Endothelial cell of umbilical vein (primary cell): ENCODE data around the gene CCRL2. TPM values are rescaled to one million over a fixed set of nuclear protein-coding genes. Genes with fewer than 3 reads are reported as not detected.
"Not testable (repeated sequence)": the region's sequence is repeated elsewhere in the genome, so short reads cannot be mapped to it uniquely, and the experiment has no call there.

ENCODE experiments used
- BruUV-seq: library from RNA; stranded (reverse); fragments of 400-500 nt; replicated peaks from 2 replicates; lab custom pipeline; 2021; lab: Mats Ljungman, UMichigan
- CTCF ChIA-PET: fragments of 300-600, 350-600 bp; sonication (Branson Sonifier 250); formaldehyde crosslinking; loops from one replicate; lab custom pipeline; 2021; ENCODE audit warnings: antibody characterized with exemption, inconsistent platforms; lab: Charles Lee
- POLR2A ChIA-PET: fragments of 300-600, 350-600 bp; sonication (Branson Sonifier 250); formaldehyde crosslinking; loops from one replicate; lab custom pipeline; 2021; ENCODE audit warnings: antibody characterized with exemption, inconsistent platforms; lab: Charles Lee
- DNase-seq: peaks from one replicate; pipeline ENCODE4 v3.0.0-alpha.2; 2011; ENCODE audit warnings: low read depth, low spot score
- FAIRE-seq: peaks from 2 replicates; lab custom pipeline; 2011; peaks lifted over from hg19 to GRCh38; lab: Jason Lieb, UNC
- H2AFZ ChIP-seq: 2 replicates; pipeline ENCODE4 v1.6.0; 2012; ENCODE audit warnings: low read depth, low read length, control low read depth, inconsistent platforms
- H3K27ac ChIP-seq: 2 replicates; pipeline ENCODE4 v1.5.1; 2011; ENCODE audit warnings: low read depth, mild to moderate bottlenecking, control low read depth, low read length, moderate library complexity; ENCODE audit not compliant: insufficient read depth
- H3K27me3 ChIP-seq, 2 experiments: 2 replicates each; pipeline versions ENCODE4 v1.6.0 to v1.6.1; 2011; ENCODE audit warnings: low read length in 2 of 2, mixed read lengths in 1 of 2; ENCODE audit not compliant: control insufficient read depth in 2 of 2, insufficient read depth in 2 of 2
- H3K36me3 ChIP-seq, 2 experiments: 2 replicates in 1 of 2; 3 replicates in 1 of 2; pipeline ENCODE4 v1.5.1; 2011; ENCODE audit warnings: low read length in 2 of 2, mild to moderate bottlenecking in 1 of 2, moderate library complexity in 1 of 2; ENCODE audit not compliant: control insufficient read depth in 2 of 2, insufficient read depth in 2 of 2; ENCODE audit errors: extremely low read depth in 1 of 2
- H3K4me1 ChIP-seq: 3 replicates; pipeline ENCODE4 v1.5.1; 2011; ENCODE audit warnings: mild to moderate bottlenecking, low read length; ENCODE audit not compliant: control insufficient read depth, insufficient read depth; ENCODE audit errors: extremely low read depth
- H3K4me2 ChIP-seq: 2 replicates; pipeline ENCODE4 v1.6.1; 2011; ENCODE audit warnings: low read length, control low read depth, mixed read lengths; ENCODE audit not compliant: insufficient read depth
- H3K4me3 ChIP-seq, 3 experiments: fragments of 200-600 bp in 1 of 3; sonication (generic), shearing (Covaris generic) in 1 of 3; replicated peaks in 1 of 3; 2 replicates each; pipeline ENCODE4 v1.5.1; 2011 to 2016; ENCODE audit warnings: control low read depth in 3 of 3, low read length in 3 of 3, mild to moderate bottlenecking in 2 of 3, inconsistent platforms in 1 of 3, low read depth in 1 of 3, moderate library complexity in 1 of 3; ENCODE audit not compliant: insufficient read depth in 1 of 3
- H3K79me2 ChIP-seq: 2 replicates; pipeline ENCODE4 v1.6.0; 2012; ENCODE audit warnings: low read length, inconsistent platforms; ENCODE audit not compliant: control insufficient read depth, insufficient read depth
- H3K9ac ChIP-seq: replicated peaks from 2 replicates; pipeline ENCODE3; 2011; ENCODE audit warnings: low read length, control low read depth; ENCODE audit not compliant: insufficient read depth; ENCODE audit errors: extremely low read depth
- H3K9me1 ChIP-seq: replicated peaks from 3 replicates; pipeline ENCODE4 v1.6.0; 2011; ENCODE audit warnings: mild to moderate bottlenecking, low read length; ENCODE audit not compliant: control insufficient read depth, insufficient read depth; ENCODE audit errors: extremely low read depth
- H3K9me3 ChIP-seq: replicated peaks from 2 replicates; pipeline ENCODE4 v1.5.1; 2012; ENCODE audit warnings: low read length, inconsistent platforms; ENCODE audit not compliant: control insufficient read depth, insufficient read depth
- H4K20me1 ChIP-seq: replicated peaks from 2 replicates; pipeline ENCODE3; 2011; ENCODE audit warnings: mild to moderate bottlenecking, low read length; ENCODE audit not compliant: control insufficient read depth, insufficient read depth; ENCODE audit errors: extremely low read depth
- FOS ChIP-seq: IDR thresholded peaks from 2 replicates; pipeline ENCODE4 v1.6.1; 2011; ENCODE audit warnings: mild to moderate bottlenecking, low read length, moderate library complexity, borderline replicate concordance; ENCODE audit not compliant: insufficient read depth
- GATA2 ChIP-seq: IDR thresholded peaks from 2 replicates; pipeline ENCODE4 v1.7.0; 2011; ENCODE audit warnings: low read depth, mild to moderate bottlenecking, moderate library complexity, mixed read lengths, low read length; ENCODE audit not compliant: insufficient read length, insufficient read depth
- JUN ChIP-seq: IDR thresholded peaks from 2 replicates; pipeline ENCODE4 v1.6.1; 2011; ENCODE audit warnings: borderline replicate concordance, low read depth; ENCODE audit not compliant: insufficient read length, insufficient read depth
- MAX ChIP-seq: IDR thresholded peaks from 2 replicates; pipeline ENCODE4 v1.6.1; 2011; ENCODE audit not compliant: insufficient read depth, insufficient read length
- MYC ChIP-seq: IDR thresholded peaks from one replicate; pipeline ENCODE4 v1.6.1; 2011; ENCODE audit warnings: mild to moderate bottlenecking, low read depth, low read length
- POLR2A ChIP-seq: IDR thresholded peaks from 2 replicates; pipeline ENCODE4 v1.6.1; 2012; ENCODE audit warnings: low read depth, mild to moderate bottlenecking, control low read depth, low read length
- POLR2AphosphoS5 ChIP-seq: IDR thresholded peaks from 2 replicates; pipeline ENCODE4 v1.6.1; 2012; ENCODE audit warnings: low read depth, mild to moderate bottlenecking, control low read depth, low read length, moderate library complexity; ENCODE audit not compliant: insufficient read depth
- dilution Hi-C: fragments of 300-500 bp; cut with MboI; formaldehyde crosslinking; loops from one replicate; pipeline ENCODE4 v1.15.0; 2019; ENCODE audit warnings: low sequenced_read_pairs; ENCODE audit not compliant: extremely low pct_ligation_motif_present
- intact Hi-C: fragments of 100-400 bp; cut with micrococcal nuclease; formaldehyde crosslinking; loops from one replicate; pipeline ENCODE4 v1.10.0; 2022
- polyA plus RNA-seq, 4 experiments: library from polyadenylated mRNA; depleted of rRNA in 3 of 4; stranded (reverse) in 3 of 4; unstranded in 1 of 4; fragments of >200 nt; gene quantifications; 2 replicates each; pipeline versions ENCODE4 v1.2.1 to v1.2.3, GENCODE V29; 2011 to 2012; ENCODE audit warnings: missing spikeins in 1 of 4
- total RNA-seq: library from RNA; stranded (reverse); gene quantifications from 2 replicates; pipeline ENCODE4 v1.2.3, GENCODE V29; 2021

CCRL2 gene
- total and polyA plus RNA-seq, 2 donors (not counting 3 experiments of a cell fraction or from before 2014, with no cell fraction given) = 6.4 to 6.6 TPM

DNA sequence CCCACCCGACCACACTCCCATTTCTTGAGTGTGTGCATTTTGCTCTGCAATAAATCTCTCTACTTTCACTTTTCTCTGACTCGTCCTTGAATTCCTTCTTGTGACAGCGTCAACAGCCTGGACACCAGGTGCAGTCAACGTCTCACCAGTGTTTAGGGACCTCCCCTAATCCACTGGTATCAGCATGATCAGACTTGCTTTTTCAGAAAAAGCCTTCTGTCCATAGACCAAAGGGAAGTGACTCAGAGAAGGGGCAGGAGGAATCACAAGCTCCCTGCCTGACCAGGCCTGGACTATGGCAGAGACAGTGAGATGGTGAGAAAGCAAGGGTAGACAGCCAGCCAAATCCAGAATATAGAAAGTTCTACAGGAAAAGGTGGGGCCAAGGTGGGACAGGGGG lies 20.9 kb upstream of the CCRL2 start:
- no TSS peak for BruUV-seq
- H3K79me2 ChIP-seq = no peaks in the 10 kb centered on the region
- POLR2A ChIA-PET = no interaction called here
- H3K9ac ChIP-seq = no peak overlapping the region
- H3K9me3 ChIP-seq = no peaks in the 10 kb centered on the region
- DNase-seq (peak; percentile 75), FAIRE-seq (peak; percentile 94)
- no peaks in the 10 kb centered on the region for H3K4me1 ChIP-seq
- H2AFZ ChIP-seq = no peak overlapping the region
- TF ChIP-seq JUN = peak; percentile 37
- TF ChIP-seq POLR2AphosphoS5 = no peak
- TF ChIP-seq GATA2 = peak; percentile 91
- TF ChIP-seq FOS = peak; percentile 86
- TF ChIP-seq POLR2A = no peak
- TF ChIP-seq MYC = no peak
- no peak for TF ChIP-seq MAX
- H3K4me3 ChIP-seq = no peak overlapping the region
- H4K20me1 ChIP-seq = no peaks in the 10 kb centered on the region
- H3K27me3 ChIP-seq = peaks cover 3 to 8% of the 10 kb centered on the region in 2 experiments
- H3K27ac ChIP-seq = no peak overlapping the region
- H3K4me2 ChIP-seq = no peak overlapping the region
- no peaks in the 10 kb centered on the region for H3K36me3 ChIP-seq
- dilution Hi-C loops = no loop called here
- H3K9me1 ChIP-seq = no peaks in the 10 kb centered on the region
- CTCF ChIA-PET = interaction anchor here (0.6 to 1.7 kb wide), 7 partner anchors 19 to 110 kb away, joined by 3 to 11 read pairs (median 5); partner anchors contain the start of genes CCR5AS and CCRL2
- intact Hi-C loops = loop anchor here (1.0 kb wide), 1 partner anchor 21 kb away; the partner anchor contains the start of genes CCR5AS and CCRL2

GRCh38 chr3:46388847-46389246 lies 18.2 kb upstream of the CCRL2 start:
- H3K36me3 ChIP-seq, H3K4me2 ChIP-seq, H3K9me1 ChIP-seq, BruUV-seq, H3K9me3 ChIP-seq, intact Hi-C loops, DNase-seq, FAIRE-seq, POLR2A ChIA-PET, H3K27ac ChIP-seq, H3K27me3 ChIP-seq, H2AFZ ChIP-seq, CTCF ChIA-PET, H3K9ac ChIP-seq, dilution Hi-C loops, H4K20me1 ChIP-seq, H3K4me3 ChIP-seq, H3K79me2 ChIP-seq, H3K4me1 ChIP-seq: not testable (repeated sequence)
